OCI-LY7 (cell line): ENCODE data around the gene PEBP1. TPM values are rescaled to one million over a fixed set of nuclear protein-coding genes. Genes with fewer than 3 reads are reported as not detected.
A peak's percentile ranks its signal among the peaks of the same experiment; 100 is the strongest.

Source experiments
- Bru-seq: library from RNA; stranded (reverse); fragments of 400-500 nt; gene quantifications from one replicate; lab custom pipeline; 2021; lab: Mats Ljungman, UMichigan
- BruChase-seq, 2 experiments: library from RNA; stranded (reverse); fragments of 400-500 nt; gene quantifications; one replicate each; lab custom pipeline; 2021; lab: Mats Ljungman, UMichigan
- BruUV-seq: library from RNA; stranded (reverse); fragments of 400-500 nt; replicated peaks from 2 replicates; lab custom pipeline; 2021; lab: Mats Ljungman, UMichigan
- CTCF ChIA-PET: fragments of 300-600 bp; sonication (Branson Sonifier 250); formaldehyde crosslinking; loops from one replicate; lab custom pipeline; 2022; ENCODE audit warnings: antibody characterized with exemption; ENCODE audit not compliant: unreplicated experiment; lab: Charles Lee
- POLR2A ChIA-PET: fragments of 300-600 bp; sonication (Branson Sonifier 250); formaldehyde crosslinking; loops from one replicate; lab custom pipeline; 2022; ENCODE audit warnings: antibody characterized with exemption; lab: Charles Lee
- DNase-seq: peaks from one replicate; pipeline ENCODE4 v3.0.0-alpha.2; 2015; ENCODE audit warnings: low spot score
- H2AFZ ChIP-seq: fragments of 200-600 bp; sonication (generic), shearing (Covaris generic); 2 replicates; pipeline ENCODE4 v1.6.1; 2014; ENCODE audit warnings: mild to moderate bottlenecking, antibody characterized with exemption, low read length, moderate library complexity
- H3K27ac ChIP-seq: fragments of 200-600 bp; sonication (generic); 2 replicates; pipeline ENCODE4 v1.5.1; 2014; ENCODE audit warnings: mixed run types, low read depth, mild to moderate bottlenecking, moderate library complexity, low read length, inconsistent platforms; ENCODE audit not compliant: poor library complexity, severe bottlenecking
- H3K36me3 ChIP-seq: fragments of 200-600 bp; sonication (generic); 2 replicates; pipeline ENCODE4 v1.6.1; 2014; ENCODE audit warnings: mild to moderate bottlenecking, antibody characterized with exemption, low read length, moderate library complexity, mixed read lengths; ENCODE audit not compliant: insufficient read depth
- H3K4me1 ChIP-seq: fragments of 200-600 bp; sonication (generic); 2 replicates; pipeline ENCODE4 v1.5.1; 2014; ENCODE audit warnings: mild to moderate bottlenecking, low read length; ENCODE audit not compliant: insufficient read depth, poor library complexity, severe bottlenecking
- H3K4me2 ChIP-seq: fragments of 200-600 bp; sonication (generic); 2 replicates; pipeline ENCODE4 v1.6.1; 2014; ENCODE audit warnings: mild to moderate bottlenecking, low read length
- H3K4me3 ChIP-seq: fragments of 200-600 bp; sonication (generic); 2 replicates; pipeline ENCODE4 v1.5.1; 2014; ENCODE audit warnings: mild to moderate bottlenecking, low read depth, low read length; ENCODE audit not compliant: poor library complexity, severe bottlenecking
- H3K79me2 ChIP-seq: fragments of 200-600 bp; sonication (generic); 2 replicates; pipeline ENCODE4 v1.6.1; 2016; ENCODE audit warnings: low read depth, mild to moderate bottlenecking, low read length, moderate library complexity, mixed read lengths; ENCODE audit not compliant: insufficient read depth
- H3K9me2 ChIP-seq: fragments of 200-600 bp; sonication (generic); 2 replicates; pipeline ENCODE4 v1.6.1; 2016; ENCODE audit warnings: mild to moderate bottlenecking, low read length, mixed read lengths; ENCODE audit not compliant: insufficient read depth
- H3K9me3 ChIP-seq: fragments of 200-600 bp; sonication (generic); 2 replicates; pipeline ENCODE4 v1.6.1; 2014; ENCODE audit warnings: mild to moderate bottlenecking, mixed run types, low read length, mixed read lengths
- H4K20me1 ChIP-seq: fragments of 200-600 bp; sonication (generic); 2 replicates; pipeline ENCODE4 v1.6.1; 2014; ENCODE audit warnings: mild to moderate bottlenecking, antibody characterized with exemption, low read length, moderate library complexity, mixed read lengths; ENCODE audit not compliant: insufficient read depth
- CTCF ChIP-seq: fragments of 200-600 bp; sonication (generic); conservative IDR thresholded peaks from 2 replicates; pipeline ENCODE4 v1.5.1; 2014; ENCODE audit warnings: mild to moderate bottlenecking, antibody characterized with exemption, low read length, moderate library complexity, mixed read lengths
- EZH2phosphoT487 ChIP-seq: fragments of 200-600 bp; sonication (generic); IDR thresholded peaks from 2 replicates; pipeline ENCODE4 v1.6.1; 2018; ENCODE audit warnings: low read depth, borderline replicate concordance, mild to moderate bottlenecking, mixed run types, antibody characterized with exemption, low read length, moderate library complexity, mixed read lengths
- intact Hi-C: fragments of 100-400 bp; cut with micrococcal nuclease; formaldehyde crosslinking; loops from one replicate; pipeline ENCODE4 v1.10.0; 2022; ENCODE audit not compliant: unreplicated experiment
- long read RNA-seq: library from polyadenylated mRNA; stranded (forward); transcript quantifications from one replicate; pipeline ENCODE4 v2.0.0, GENCODE V29; 2022
- total RNA-seq, 2 experiments: library from RNA; depleted of rRNA in 1 of 2; stranded (reverse); fragments of >200 nt in 1 of 2; shearing (Covaris generic) in 1 of 2; gene quantifications; 2 replicates each; pipeline ENCODE4 v1.2.3, GENCODE V29; 2014 to 2022

PEBP1 gene
- 128 and 135 TPM in 2 replicates for total RNA-seq (2014; rRNA removed; shearing (Covaris generic))
- total RNA-seq (2022), result 138 and 154 TPM in 2 replicates
- Bru-seq, nascent RNA, result percentile 82 among the genes with signal in this experiment
- BruChase-seq, experiment 1, labeled RNA remaining after a 6-hour chase, result percentile 97 among the genes with signal in this experiment
- BruChase-seq, experiment 2, labeled RNA remaining after a 2-hour chase, result percentile 88 among the genes with signal in this experiment
- long read RNA-seq, transcript PEBP1-201 (4 exons, 1,697 nt), result major isoform, 495 of 563 reads
- long read RNA-seq, partial matches to known transcripts, result 62 of 563 reads
- long read RNA-seq, other reads (novel, unspliced or antisense), result 6 of 563 reads

- BruUV-seq, result no TSS peak
- TF ChIP-seq CTCF, result no peak
- peak; percentile 90 for DNase-seq
- peaks cover 31% of the 10 kb centered on the region for H3K36me3 ChIP-seq
- ChIA-PET POLR2A (interaction anchor here (0.8 to 1.8 kb wide), 7 partner anchors 11 to 223 kb away, joined by 3 to 11 read pairs (median 3); no protein-coding TSS in a partner anchor), CTCF (interaction anchor here (0.6 kb wide), 1 partner anchor 1002 kb away, joined by 3 read pairs; no protein-coding TSS in a partner anchor)
- no peaks in the 10 kb centered on the region for H3K9me2 ChIP-seq
- peak within 1 kb of the TSS; percentile 96 for H3K4me3 ChIP-seq
- H3K79me2 ChIP-seq, result peaks cover 23% of the 10 kb centered on the region; the same call in 1 of the 2 replicates
- no peaks in the 10 kb centered on the region for H4K20me1 ChIP-seq
- peak within 1 kb of the TSS; percentile 14 for H3K27ac ChIP-seq
- peak within 1 kb of the TSS; percentile 83 for H2AFZ ChIP-seq
- peaks cover 18% of the 10 kb centered on the region for H3K4me1 ChIP-seq
- intact Hi-C loops, result loop anchor here (2.0 to 5.0 kb wide), 3 partner anchors 74 to 236 kb away; partner anchors contain the start of genes TAOK3 and WSB2
- peak within 1 kb of the TSS; percentile 83 for H3K4me2 ChIP-seq
- no peaks in the 10 kb centered on the region for H3K9me3 ChIP-seq
Observed at GRCh38 chr12:118135788-118136558, at the start of gene PEBP1. Gene PEBP1, plus strand, starts transcription at chr12:118136124. Its CDS starts 86 bp downstream, at chr12:118136210.

GRCh38 chr12:118089782-118090181 is 46.1 kb upstream of the PEBP1 start:
- no peaks in the 10 kb centered on the region for H3K4me1 ChIP-seq
- H3K4me2 ChIP-seq, result no peak overlapping the region
- BruUV-seq, result no TSS peak
- no peaks in the 10 kb centered on the region for H4K20me1 ChIP-seq
- POLR2A ChIA-PET, result interaction anchor here (0.6 to 1.1 kb wide), 2 partner anchors 25 to 26 kb away, joined by 3 to 7 read pairs; no protein-coding TSS in a partner anchor
- H3K9me2 ChIP-seq, result no peaks in the 10 kb centered on the region
- no peak overlapping the region for H3K4me3 ChIP-seq
- H3K79me2 ChIP-seq, result no peaks in the 10 kb centered on the region
- TF ChIP-seq EZH2phosphoT487, result no peak
- CTCF ChIA-PET, result no interaction called here
- no peaks in the 10 kb centered on the region for H3K36me3 ChIP-seq
- no peaks in the 10 kb centered on the region for H3K9me3 ChIP-seq
- no peak overlapping the region for H3K27ac ChIP-seq
- intact Hi-C loops, result no loop called here
- no peak for DNase-seq
- no peak overlapping the region for H2AFZ ChIP-seq

- ChIA-PET POLR2A (interaction anchor here (0.6 to 0.7 kb wide), 2 partner anchors 32 to 219 kb away, joined by 3 read pairs; no protein-coding TSS in a partner anchor), CTCF (no interaction called here)
- DNase-seq, result no peak
- no TSS peak for BruUV-seq
- H3K9me2 ChIP-seq, result no peaks in the 10 kb centered on the region
- no peak overlapping the region for H3K4me2 ChIP-seq
- H3K4me1 ChIP-seq, result no peaks in the 10 kb centered on the region
- intact Hi-C loops, result no loop called here
- no peak for TF ChIP-seq EZH2phosphoT487
- TF ChIP-seq CTCF, result no peak
- H3K79me2 ChIP-seq, result no peaks in the 10 kb centered on the region
- no peak overlapping the region for H3K27ac ChIP-seq
- no peaks in the 10 kb centered on the region for H3K9me3 ChIP-seq
- no peaks in the 10 kb centered on the region for H4K20me1 ChIP-seq
- H3K4me3 ChIP-seq, result no peak overlapping the region
- H2AFZ ChIP-seq, result no peak overlapping the region
- H3K36me3 ChIP-seq, result no peaks in the 10 kb centered on the region
Observed at GRCh38 chr12:118094039-118094438, 41.9 kb upstream of the PEBP1 start.
